A673 (cell line): ENCODE results near the gene GPR157. TPM values are rescaled to one million over a fixed set of nuclear protein-coding genes. Genes with fewer than 3 reads are reported as not detected.

Source experiments
- BruUV-seq: library from RNA; stranded (reverse); fragments of 400-500 nt; replicated peaks from 2 replicates; lab custom pipeline; 2021; lab: Mats Ljungman, UMichigan
- CTCF ChIA-PET: fragments of 300-600 bp; sonication (Branson Sonifier 250); formaldehyde crosslinking; loops from one replicate; lab custom pipeline; 2022; ENCODE audit warnings: antibody characterized with exemption; lab: Charles Lee
- POLR2A ChIA-PET: fragments of 300-600 bp; sonication (Branson Sonifier 250); formaldehyde crosslinking; loops from one replicate; lab custom pipeline; 2022; ENCODE audit warnings: antibody characterized with exemption; ENCODE audit not compliant: low non-redundant PET; lab: Charles Lee
- DNase-seq: peaks from one replicate; pipeline ENCODE4 v3.0.0-alpha.2; 2015; ENCODE audit warnings: low spot score
- H3K27ac ChIP-seq: fragments of 200-600 bp; sonication (generic); 2 replicates; pipeline ENCODE4 v1.5.1; 2016; ENCODE audit warnings: mixed run types, low read depth, mild to moderate bottlenecking, mixed read lengths, antibody characterized with exemption, low read length; ENCODE audit not compliant: poor library complexity, severe bottlenecking
- H3K27me3 ChIP-seq: fragments of 200-600 bp; sonication (generic); replicated peaks from 2 replicates; pipeline ENCODE4 v1.6.1; 2017; ENCODE audit warnings: mixed run types, low read depth, mild to moderate bottlenecking, mixed read lengths, antibody characterized with exemption, low read length; ENCODE audit not compliant: insufficient read depth, poor library complexity
- H3K36me3 ChIP-seq: fragments of 200-600 bp; sonication (generic); 2 replicates; pipeline ENCODE4 v1.6.1; 2016; ENCODE audit warnings: mixed run types, mild to moderate bottlenecking, mixed read lengths, antibody characterized with exemption, low read length; ENCODE audit not compliant: insufficient read depth, poor library complexity, severe bottlenecking
- H3K4me1 ChIP-seq: fragments of 200-600 bp; sonication (generic); 2 replicates; pipeline ENCODE4 v1.6.1; 2017; ENCODE audit warnings: mixed run types, mild to moderate bottlenecking, mixed read lengths, antibody characterized with exemption, low read length; ENCODE audit not compliant: insufficient read depth, poor library complexity, severe bottlenecking
- H3K4me3 ChIP-seq: fragments of 200-600 bp; sonication (generic); 2 replicates; pipeline ENCODE4 v1.5.1; 2016; ENCODE audit warnings: low read depth, mixed run types, mild to moderate bottlenecking, mixed read lengths, low read length; ENCODE audit not compliant: poor library complexity, severe bottlenecking
- H3K9me3 ChIP-seq: fragments of 200-600 bp; sonication (generic); 2 replicates; pipeline ENCODE4 v1.6.1; 2016; ENCODE audit warnings: mixed run types, low read depth, mild to moderate bottlenecking, mixed read lengths, antibody characterized with exemption, low read length; ENCODE audit not compliant: poor library complexity, severe bottlenecking
- CTCF ChIP-seq: fragments of 300-800, 200-600 bp; sonication (generic); conservative IDR thresholded peaks from 2 replicates; pipeline ENCODE4 v1.5.1; 2017; ENCODE audit warnings: low read depth, mild to moderate bottlenecking, antibody characterized with exemption, low read length, moderate library complexity, mixed read lengths
- EZH2 ChIP-seq: fragments of 200-600 bp; sonication (generic); IDR thresholded peaks from 2 replicates; pipeline ENCODE4 v1.6.1; 2017; ENCODE audit warnings: borderline replicate concordance, low read depth, mild to moderate bottlenecking, mixed read lengths, antibody characterized with exemption, low read length; ENCODE audit not compliant: poor library complexity, severe bottlenecking
- intact Hi-C: fragments of 100-400 bp; cut with micrococcal nuclease; formaldehyde crosslinking; loops from one replicate; pipeline ENCODE4 v1.10.0; 2022; ENCODE audit not compliant: unreplicated experiment
- total RNA-seq: library from RNA; stranded (reverse); gene quantifications from 2 replicates; pipeline ENCODE4 v1.2.3, GENCODE V29; 2021

GPR157 gene
- total RNA-seq, 1 experiment from 2014 or later, result 0.34 TPM

DNA sequence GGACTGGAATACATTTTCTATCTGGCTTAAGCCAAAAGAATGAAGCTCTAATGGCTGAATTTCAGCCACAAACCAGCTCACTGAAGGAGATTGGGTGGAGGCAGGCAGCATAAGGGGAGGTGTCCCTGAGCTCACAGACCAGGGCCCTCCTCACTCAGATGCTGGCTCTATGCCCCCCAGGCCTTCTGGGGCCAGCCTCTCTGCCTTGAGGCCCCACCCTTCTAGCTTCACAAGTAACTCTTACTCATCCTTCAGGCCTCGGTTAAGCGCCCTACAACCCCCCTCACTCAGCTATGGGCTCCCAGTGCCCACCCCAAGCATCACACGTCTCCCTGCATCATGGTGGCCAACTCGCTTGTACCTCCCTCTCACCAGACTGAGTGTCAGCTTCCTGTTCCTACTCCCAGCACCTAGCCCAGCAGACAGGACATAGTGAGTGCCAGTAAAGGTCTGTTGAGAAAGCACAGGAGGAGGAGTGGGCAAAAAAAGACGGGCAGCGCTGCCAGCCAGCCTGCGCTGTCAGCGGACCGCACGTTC is 40.8 kb upstream of the GPR157 start:
- Histone ChIP-seq H3K9me3 (no peaks in the 10 kb centered on the region), H3K36me3 (no peaks in the 10 kb centered on the region), H3K4me1 (no peaks in the 10 kb centered on the region), H3K27me3 (no peaks in the 10 kb centered on the region), H3K4me3 (no peak overlapping the region), H3K27ac (no peak overlapping the region)
- ChIA-PET POLR2A (no interaction called here), CTCF (no interaction called here)
- no TSS peak for BruUV-seq
- DNase-seq, result no peak
- intact Hi-C loops, result no loop called here
- TF ChIP-seq CTCF (no peak), EZH2 (no peak)

- intact Hi-C loops, result no loop called here
- Histone ChIP-seq H3K36me3 (no peaks in the 10 kb centered on the region), H3K27me3 (no peaks in the 10 kb centered on the region), H3K27ac (no peak overlapping the region), H3K4me3 (no peak overlapping the region), H3K9me3 (no peaks in the 10 kb centered on the region), H3K4me1 (no peaks in the 10 kb centered on the region)
- CTCF ChIA-PET, result interaction anchor here (0.6 kb wide), 1 partner anchor 27 kb away, joined by 5 read pairs; no protein-coding TSS in a partner anchor
- DNase-seq, result no peak
- POLR2A ChIA-PET, result no interaction called here
- BruUV-seq, result no TSS peak
- TF ChIP-seq EZH2, result no peak
- no peak for TF ChIP-seq CTCF
Measured at GRCh38 chr1:9167638-9168037, 38.7 kb upstream of the GPR157 start.

- Histone ChIP-seq H3K4me3 (no peak overlapping the region), H3K36me3 (no peaks in the 10 kb centered on the region), H3K9me3 (no peaks in the 10 kb centered on the region), H3K4me1 (no peaks in the 10 kb centered on the region), H3K27me3 (no peaks in the 10 kb centered on the region), H3K27ac (no peak overlapping the region)
- intact Hi-C loops, result no loop called here
- CTCF ChIA-PET, result no interaction called here
- no peak for TF ChIP-seq CTCF
- no peak for TF ChIP-seq EZH2
- POLR2A ChIA-PET, result no interaction called here
- DNase-seq, result no peak
- BruUV-seq, result no TSS peak
Measured at GRCh38 chr1:9166289-9167235, 37.7 kb upstream of the GPR157 start.
